ENCODE measurements around the gene SPHK2.
A peak's percentile ranks its signal among the peaks of the same experiment; 100 is the strongest.

SPHK2 gene

GRCh38 chr19:48578891-48579290 lies 40.4 kb upstream of the SPHK2 start:
- no peak overlapping the region for H3K4me3 ChIP-seq (replicated peaks; ENCODE audit: low read depth, low read length)
- TF ChIP-seq CTCF (IDR thresholded peaks at IDR 0.05; ENCODE audit: low read length, missing control alignments), result no peak
- DNase-seq (ENCODE audit: low read depth), result no peak

GRCh38 chr19:48582168-48582567 lies 37.1 kb upstream of the SPHK2 start:
- no peak for DNase-seq (ENCODE audit: low read depth)
- TF ChIP-seq CTCF (IDR thresholded peaks at IDR 0.05; ENCODE audit: low read length, missing control alignments), result no peak
- H3K4me3 ChIP-seq (replicated peaks; ENCODE audit: low read depth, low read length), result no peak overlapping the region

- no peak for DNase-seq (ENCODE audit: low read depth)
- TF ChIP-seq CTCF (IDR thresholded peaks at IDR 0.05; ENCODE audit: low read length, missing control alignments), result no peak
- no peak overlapping the region for H3K4me3 ChIP-seq (replicated peaks; ENCODE audit: low read depth, low read length)
Measured at GRCh38 chr19:48587387-48587786, 31.9 kb upstream of the SPHK2 start.

GRCh38 chr19:48588670-48589401 lies 30.5 kb upstream of the SPHK2 start:
- H3K4me3 ChIP-seq (replicated peaks; ENCODE audit: low read depth, low read length), result peak overlapping the region; percentile 46
- peak; percentile 84 for DNase-seq (ENCODE audit: low read depth)
- peak; percentile 91 for TF ChIP-seq CTCF (IDR thresholded peaks at IDR 0.05; ENCODE audit: low read length, missing control alignments)

- TF ChIP-seq CTCF (IDR thresholded peaks at IDR 0.05; ENCODE audit: low read length, missing control alignments), result peak; percentile 13
- H3K4me3 ChIP-seq (replicated peaks; ENCODE audit: low read depth, low read length), result no peak overlapping the region
- peak; percentile 30 for DNase-seq (ENCODE audit: low read depth)
Measured at GRCh38 chr19:48591021-48591420, 28.3 kb upstream of the SPHK2 start.

GRCh38 chr19:48595171-48595570 lies 24.1 kb upstream of the SPHK2 start:
- no peak for TF ChIP-seq CTCF (IDR thresholded peaks at IDR 0.05; ENCODE audit: low read length, missing control alignments)
- H3K4me3 ChIP-seq (replicated peaks; ENCODE audit: low read depth, low read length), result no peak overlapping the region
- no peak for DNase-seq (ENCODE audit: low read depth)

- TF ChIP-seq CTCF (IDR thresholded peaks at IDR 0.05; ENCODE audit: low read length, missing control alignments), result no peak
- no peak overlapping the region for H3K4me3 ChIP-seq (replicated peaks; ENCODE audit: low read depth, low read length)
- no peak for DNase-seq (ENCODE audit: low read depth)
Measured at GRCh38 chr19:48595833-48596232, 23.5 kb upstream of the SPHK2 start.
